Motor neuron (in vitro differentiated cells): ENCODE measurements around the gene ATXN7L1. TPM values are rescaled to one million over a fixed set of nuclear protein-coding genes. Genes with fewer than 3 reads are reported as not detected.
A peak's percentile ranks its signal among the peaks of the same experiment; 100 is the strongest.
"Not testable (repeated sequence)": the region's sequence is repeated elsewhere in the genome, so short reads cannot be mapped to it uniquely, and the experiment has no call there.

Source experiments
- ATAC-seq, 8 experiments: fragments of 200-7000 bp; cut with Tn5 transposase; replicated peaks in 6 of 8; 2 replicates each; pipeline ENCODE4 v1.8.0; 2021; ENCODE audit warnings: mild to moderate bottlenecking in 8 of 8, moderate library complexity in 8 of 8
- H3K27ac ChIP-seq, 2 donors: fragments of 250-450 bp; sonication (Bioruptor Pico); 2 replicates each; pipeline ENCODE4 v1.9.0; 2021; ENCODE audit warnings: antibody characterized with exemption in 2 of 2, mild to moderate bottlenecking in 2 of 2, moderate library complexity in 1 of 2
- H3K4me1 ChIP-seq, 2 donors: fragments of 250-450 bp; sonication (Bioruptor Pico); replicated peaks in 1 of 2; 2 replicates each; pipeline ENCODE4 v1.6.1; 2021; ENCODE audit warnings: antibody characterized with exemption in 2 of 2, mild to moderate bottlenecking in 2 of 2, moderate library complexity in 1 of 2
- H3K4me3 ChIP-seq, 5 donors: fragments of 250-450 bp; sonication (Bioruptor Pico); 2 replicates each; pipeline ENCODE4 v1.9.0; 2021; ENCODE audit warnings: antibody characterized with exemption in 5 of 5, mild to moderate bottlenecking in 5 of 5, moderate library complexity in 4 of 5
- whole genome bisulfite sequencing, 10 experiments: fragments of 450-650 bp; shearing (Covaris generic); methylation state at CpG; one replicate each; pipeline ENCODE4 v1.0.0; 2022; 5-methylcytosine and 5-hydroxymethylcytosine counted together
- in situ Hi-C, 9 experiments: fragments of 400-800 bp; cut with MboI; loops; one replicate each; pipeline ENCODE4 v1.15.0; 2021; ENCODE audit warnings: low sequenced_read_pairs in 9 of 9, low pct_unique_long_range_greater_than_20kb in 2 of 9; ENCODE audit not compliant: unreplicated experiment in 9 of 9
- total RNA-seq, 8 experiments: library from RNA; unstranded; fragments of 300-600 nt; gene quantifications; 2 replicates each; pipeline versions ENCODE4 v1.2.3 to v1.2.4, GENCODE V29; 2022

Gene ATXN7L1
- total RNA-seq, 8 experiments from 2014 or later, result 6.5 to 23.7 (median 10.6) TPM

- H3K27ac ChIP-seq, result no peak overlapping the region
Measured at GRCh38 chr7:105699568-105700236, 176.7 kb downstream of the ATXN7L1 start.

GRCh38 chr7:105698531-105698930 lies 177.9 kb downstream of the ATXN7L1 start:
- Histone ChIP-seq H3K4me1 (peaks cover 0 to 5% of the 10 kb centered on the region in 2 donors), H3K27ac (no peak overlapping the region), H3K4me3 (no peak overlapping the region)
- 0 to 100% (median 74%) methylated on average over 1 to 6 of the region's 6 CpGs; no CpG with 5 or more reads in 2 of the 10 experiments for WGBS, 10 experiments
- in situ Hi-C loops, result no loop called here
- no peak for ATAC-seq

More at GRCh38 chr7:105699568-105700236, 176.7 kb downstream of the ATXN7L1 start:
- no peak overlapping the region for H3K4me3 ChIP-seq
- H3K4me1 ChIP-seq, result peaks cover 0 to 5% of the 10 kb centered on the region in 2 donors
- ATAC-seq, result no peak
- in situ Hi-C loops, result no loop called here
- WGBS, 10 experiments, result 82 to 100% (median 98%) methylated on average over 1 to 6 of the region's 8 CpGs; no CpG with 5 or more reads in 4 of the 10 experiments

GRCh38 chr7:105697753-105698152 lies 178.6 kb downstream of the ATXN7L1 start:
- 86 to 93% (median 90%) methylated on average over 2 to 3 of the region's 5 CpGs; no CpG with 5 or more reads in 7 of the 10 experiments for WGBS, 10 experiments
- Histone ChIP-seq H3K4me3 (no peak overlapping the region), H3K4me1 (peaks cover 0 to 5% of the 10 kb centered on the region in 2 donors), H3K27ac (no peak overlapping the region)
- no peak for ATAC-seq
- in situ Hi-C loops, result no loop called here

GRCh38 chr7:105697169-105697568 lies 179.2 kb downstream of the ATXN7L1 start:
- 38 to 100% (median 75%) methylated on average over 3 to 6 of the region's 11 CpGs; no CpG with 5 or more reads in 3 of the 10 experiments for WGBS, 10 experiments
- in situ Hi-C loops, H3K4me1 ChIP-seq, H3K27ac ChIP-seq, H3K4me3 ChIP-seq, ATAC-seq: not testable (repeated sequence)

- peaks cover 32 to 38% of the 10 kb centered on the region in 2 donors for H3K4me1 ChIP-seq
- H3K27ac ChIP-seq, result no peak overlapping the region
- 90 to 100% (median 100%) methylated on average over 1 to 3 of the region's 3 CpGs; no CpG with 5 or more reads in 4 of the 10 experiments for WGBS, 10 experiments
- H3K4me3 ChIP-seq, result no peak overlapping the region
- ATAC-seq, result no peak
- in situ Hi-C loops, result no loop called here
Measured at GRCh38 chr7:105693576-105693975, 182.8 kb downstream of the ATXN7L1 start.

- Histone ChIP-seq H3K27ac (no peak overlapping the region), H3K4me3 (no peak overlapping the region), H3K4me1 (peaks cover 38 to 44% of the 10 kb centered on the region in 2 donors)
- in situ Hi-C loops, result no loop called here
- peak in 6 of 8 experiments; percentile 42 to 83 (median 65) for ATAC-seq
- WGBS, 10 experiments, result 0 to 69% (median 15%) methylated on average over 2 to 16 of the region's 21 CpGs
Measured at GRCh38 chr7:105691680-105692564, 184.5 kb downstream of the ATXN7L1 start.

- ATAC-seq, result peak in 3 of 8 experiments; percentile 30 to 51 (median 33)
- in situ Hi-C loops, result no loop called here
- H3K27ac ChIP-seq, result no peak overlapping the region
- 1 to 85% (median 20%) methylated on average over 7 to 17 of the region's 18 CpGs for WGBS, 10 experiments
- peaks cover 38 to 39% of the 10 kb centered on the region in 2 donors for H3K4me1 ChIP-seq
- no peak overlapping the region for H3K4me3 ChIP-seq
Measured at GRCh38 chr7:105691082-105691679, 185.2 kb downstream of the ATXN7L1 start.

GRCh38 chr7:105690325-105690945 lies 186.0 kb downstream of the ATXN7L1 start:
- H3K27ac ChIP-seq, result peak overlapping the region in 1 of 2 donors; percentile 24
- WGBS, 10 experiments, result 17 to 95% (median 80%) methylated on average over 1 to 11 of the region's 17 CpGs; no CpG with 5 or more reads in 1 of the 10 experiments
- peaks cover 38 to 39% of the 10 kb centered on the region in 2 donors for H3K4me1 ChIP-seq
- in situ Hi-C loops, result no loop called here
- ATAC-seq, result peak in 5 of 8 experiments; percentile 17 to 87 (median 50)
- no peak overlapping the region for H3K4me3 ChIP-seq

GRCh38 chr7:105689067-105689819 lies 187.2 kb downstream of the ATXN7L1 start:
- Histone ChIP-seq H3K4me3 (no peak overlapping the region), H3K27ac (peak overlapping the region; percentile 7 to 24), H3K4me1 (peaks cover 38 to 39% of the 10 kb centered on the region in 2 donors)
- 0 to 100% (median 50%) methylated on average over 1 to 13 of the region's 13 CpGs; no CpG with 5 or more reads in 3 of the 10 experiments for WGBS, 10 experiments
- in situ Hi-C loops, result no loop called here
- ATAC-seq, result peak; percentile 12 to 82 (median 76)

GRCh38 chr7:105688617-105689016 lies 187.8 kb downstream of the ATXN7L1 start:
- 51 to 100% (median 97%) methylated on average over 1 to 3 of the region's 5 CpGs; no CpG with 5 or more reads in 4 of the 10 experiments for WGBS, 10 experiments
- Histone ChIP-seq H3K27ac (peak overlapping the region in 1 of 2 donors; percentile 7), H3K4me3 (no peak overlapping the region), H3K4me1 (peaks cover 38 to 39% of the 10 kb centered on the region in 2 donors)
- in situ Hi-C loops, result no loop called here
- no peak for ATAC-seq

- peak in 6 of 8 experiments; percentile 27 to 94 (median 80) for ATAC-seq
- Histone ChIP-seq H3K4me3 (no peak overlapping the region), H3K27ac (no peak overlapping the region), H3K4me1 (peaks cover 20 to 21% of the 10 kb centered on the region in 2 donors)
- WGBS, 10 experiments, result 13 to 100% (median 80%) methylated on average over 1 to 3 of the region's 3 CpGs; no CpG with 5 or more reads in 1 of the 10 experiments
- in situ Hi-C loops, result no loop called here
Measured at GRCh38 chr7:105685161-105685560, 191.2 kb downstream of the ATXN7L1 start.
